Stimulated activated CD8-positive, alpha-beta memory T cell treated with anti-CD3 and anti-CD28 coated beads, Interleukin-2, amount 100 ng/mL, for 48 hours (primary cell): ENCODE measurements around the gene NOC4L.

Source experiments
- DNase-seq, 2 donors: peaks; one replicate each; pipeline ENCODE4 v3.0.0-alpha.2; 2020; ENCODE audit warnings: low read depth in 2 of 2

NOC4L gene

DNA sequence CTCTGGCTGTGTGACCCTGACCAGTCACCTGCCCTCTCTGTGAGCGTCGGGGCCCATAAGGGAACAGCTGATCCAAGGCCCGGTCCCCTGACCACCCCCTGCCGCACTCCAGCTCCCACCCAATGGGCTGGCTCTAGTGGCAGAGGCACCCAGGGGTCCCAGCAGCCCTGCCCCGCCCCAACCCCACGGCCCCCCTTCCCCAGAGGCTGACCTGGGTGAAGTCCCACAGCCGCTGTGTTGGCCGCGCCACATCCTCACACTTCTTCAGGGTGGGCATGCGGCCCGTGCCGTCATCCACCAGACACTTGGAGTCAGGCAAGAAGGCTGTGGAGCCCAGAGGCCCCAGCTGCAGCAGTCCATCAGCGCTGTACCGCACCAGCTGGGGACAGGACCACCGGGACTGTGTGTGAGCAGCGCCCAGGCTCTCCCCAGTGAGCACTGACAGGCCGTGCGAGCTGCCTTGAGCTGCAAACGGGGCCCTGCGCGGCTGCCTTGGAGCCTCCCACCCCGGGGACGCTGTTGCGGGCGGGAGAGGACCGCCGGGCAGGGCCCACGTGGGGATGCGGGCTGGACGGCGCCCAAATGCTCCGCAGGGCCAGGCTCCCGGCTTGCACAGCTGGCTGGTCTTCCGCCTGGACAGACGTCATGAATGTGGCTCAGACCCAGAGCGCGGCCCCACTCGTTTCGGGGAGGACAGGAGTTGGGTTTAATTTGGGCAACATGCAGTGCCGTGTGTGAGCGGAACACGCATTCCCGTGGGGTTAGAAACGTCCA, 53.5 kb downstream of the NOC4L start:
- DNase-seq = no peak

DNA sequence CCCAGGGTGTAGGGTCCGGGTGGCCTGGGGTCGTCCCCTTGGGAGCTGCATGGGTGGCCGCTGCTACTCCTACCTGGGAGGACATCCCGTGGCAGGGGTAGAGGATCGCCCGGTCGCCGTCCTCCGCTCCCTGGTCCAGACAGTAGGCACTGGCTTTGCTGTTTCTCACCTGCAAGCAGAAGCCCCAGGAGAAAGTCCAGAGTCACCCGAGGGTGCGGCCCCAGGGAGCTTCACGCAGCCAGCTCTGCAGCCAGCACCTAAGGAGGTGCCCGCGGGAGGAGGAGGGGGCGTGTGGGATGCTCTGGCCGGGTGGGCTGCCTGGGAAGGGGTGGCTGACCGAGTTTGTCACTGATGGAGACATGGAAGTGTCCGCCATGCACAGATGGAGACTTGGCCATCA, 54.8 kb downstream of the NOC4L start:
- DNase-seq = no peak

DNA sequence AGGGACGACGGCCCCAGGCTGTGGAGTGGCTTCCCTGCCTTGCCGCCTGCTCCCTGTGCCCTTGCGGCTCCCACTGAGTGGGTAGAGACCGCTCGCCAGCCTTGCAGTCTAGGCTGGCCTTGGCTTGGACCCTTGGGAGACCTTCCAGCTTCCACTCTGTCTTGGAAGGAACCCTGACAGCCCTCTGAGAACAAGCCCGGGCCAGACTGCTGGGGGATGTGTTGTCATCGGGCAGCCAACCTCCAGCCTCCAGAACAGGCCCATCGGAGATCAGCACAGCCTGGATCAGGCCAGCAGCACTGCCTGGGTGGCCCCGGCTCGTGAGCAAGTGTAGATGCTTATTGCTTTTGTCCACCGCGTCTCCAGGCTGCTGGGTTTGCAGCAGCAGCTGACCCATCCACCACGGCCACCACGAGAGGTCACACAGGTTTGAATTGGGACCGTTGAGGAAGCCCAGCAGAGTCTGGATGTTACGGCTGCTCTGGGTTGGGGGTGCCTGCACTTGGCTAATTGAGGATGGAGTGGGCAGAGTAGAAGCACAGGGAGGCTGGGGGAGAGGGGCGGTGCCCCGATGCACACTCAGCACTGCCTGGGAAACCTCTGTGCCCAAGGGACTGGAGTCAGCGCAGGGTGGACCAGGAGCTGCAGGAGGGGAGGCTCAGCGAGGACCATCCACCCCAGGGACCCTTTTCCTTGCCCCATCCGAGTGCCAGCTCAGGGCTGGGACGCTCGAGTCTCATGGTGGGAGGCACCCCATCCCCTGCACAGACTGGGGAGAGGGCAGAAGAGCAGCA, 55.5 kb downstream of the NOC4L start:
- DNase-seq = no peak

DNA sequence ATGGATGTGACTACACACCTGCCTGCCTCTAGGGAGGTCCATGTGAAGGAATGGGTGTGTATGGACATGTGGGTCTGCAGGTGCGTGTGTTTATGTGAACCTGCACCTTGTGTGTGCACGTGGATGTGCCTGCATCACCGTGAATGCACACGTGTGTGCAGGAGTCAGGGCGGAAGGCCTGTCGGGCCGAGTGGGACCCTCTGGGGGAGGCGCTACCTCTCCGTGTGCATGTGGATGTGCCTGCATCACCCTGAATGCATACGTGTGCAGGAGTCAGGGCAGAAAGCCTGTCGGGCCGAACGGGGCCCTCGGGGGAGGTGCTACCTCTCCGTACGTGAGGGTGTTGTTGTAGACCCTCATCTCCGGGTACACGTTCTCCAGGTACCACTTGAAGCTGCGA, 56.5 kb downstream of the NOC4L start:
- no peak for DNase-seq

- no peak for DNase-seq
These were observed 57.3 kb downstream of the NOC4L start for GRCh38 chr12:132201391-132202120.
